ENCODE measurements around the gene CLASRP. TPM values are rescaled to one million over a fixed set of nuclear protein-coding genes. Genes with fewer than 3 reads are reported as not detected.

CLASRP gene
- total RNA-seq, 4 donors from 2014 or later, result 28.8 to 121 (median 91.5) TPM

- peak; percentile 55 to 59 for TF ChIP-seq POLR2A (IDR thresholded peaks at IDR 0.05)
- TF ChIP-seq, protein P1, sequence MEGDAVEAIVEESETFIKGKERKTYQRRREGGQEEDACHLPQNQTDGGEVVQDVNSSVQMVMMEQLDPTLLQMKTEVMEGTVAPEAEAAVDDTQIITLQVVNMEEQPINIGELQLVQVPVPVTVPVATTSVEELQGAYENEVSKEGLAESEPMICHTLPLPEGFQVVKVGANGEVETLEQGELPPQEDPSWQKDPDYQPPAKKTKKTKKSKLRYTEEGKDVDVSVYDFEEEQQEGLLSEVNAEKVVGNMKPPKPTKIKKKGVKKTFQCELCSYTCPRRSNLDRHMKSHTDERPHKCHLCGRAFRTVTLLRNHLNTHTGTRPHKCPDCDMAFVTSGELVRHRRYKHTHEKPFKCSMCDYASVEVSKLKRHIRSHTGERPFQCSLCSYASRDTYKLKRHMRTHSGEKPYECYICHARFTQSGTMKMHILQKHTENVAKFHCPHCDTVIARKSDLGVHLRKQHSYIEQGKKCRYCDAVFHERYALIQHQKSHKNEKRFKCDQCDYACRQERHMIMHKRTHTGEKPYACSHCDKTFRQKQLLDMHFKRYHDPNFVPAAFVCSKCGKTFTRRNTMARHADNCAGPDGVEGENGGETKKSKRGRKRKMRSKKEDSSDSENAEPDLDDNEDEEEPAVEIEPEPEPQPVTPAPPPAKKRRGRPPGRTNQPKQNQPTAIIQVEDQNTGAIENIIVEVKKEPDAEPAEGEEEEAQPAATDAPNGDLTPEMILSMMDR (IDR thresholded peaks at IDR 0.05 in 4 of 5, conservative IDR thresholded peaks at IDR 0.05 in 1 of 5), result no peak
- H3K9me3 ChIP-seq, result no peaks in the 10 kb centered on the region
- peak; percentile 89 to 91 for ATAC-seq
- H3K4me3 ChIP-seq, result peak overlapping the region; percentile 71 to 98 (median 84)
- peaks cover 0 to 8% of the 10 kb centered on the region in 2 donors for H3K36me3 ChIP-seq
- DNase-seq, result peak; percentile 97
- peak overlapping the region; percentile 90 to 96 (median 90) for H3K27ac ChIP-seq
- in situ Hi-C loops (cut with MboI; ENCODE audit: low sequenced_read_pairs in 4 of 4), result no loop called here
- intact Hi-C loops (cut with DNase I; ENCODE audit: low total_unique reads), result loop anchor here (5.0 to 10.0 kb wide), 3 partner anchors 161 to 344 kb away; partner anchors contain the start of genes BCL3, CKM and MARK4
- no peaks in the 10 kb centered on the region for H3K27me3 ChIP-seq
- H3K4me1 ChIP-seq, result peaks cover 36 to 38% of the 10 kb centered on the region in 2 donors
Observed at GRCh38 chr19:45091031-45091923, 52.4 kb downstream of the CLASRP start.

- TF ChIP-seq, protein P1 (IDR thresholded peaks at IDR 0.05 in 4 of 5, conservative IDR thresholded peaks at IDR 0.05 in 1 of 5), result peak; percentile 46 to 70 (median 59)
- peak; percentile 65 to 71 for TF ChIP-seq POLR2A (IDR thresholded peaks at IDR 0.05)
- in situ Hi-C loops (cut with MboI; ENCODE audit: low sequenced_read_pairs in 4 of 4) (no loop called here), intact Hi-C loops (cut with DNase I; ENCODE audit: low total_unique reads) (loop anchor here (1.0 to 10.0 kb wide), 5 partner anchors 14 to 346 kb away; partner anchors contain the start of genes BCL3, BLOC1S3, CKM and GEMIN7)
- DNase-seq (peak; percentile 91 to 93), ATAC-seq (peak; percentile 88 to 92)
- Histone ChIP-seq H3K4me1 (peaks cover 53 to 55% of the 10 kb centered on the region in 2 donors), H3K9me3 (no peaks in the 10 kb centered on the region), H3K4me3 (peak within 1 kb of the TSS; percentile 71 to 98 (median 84)), H3K27ac (peak within 1 kb of the TSS; percentile 90 to 96 (median 90)), H3K27me3 (no peaks in the 10 kb centered on the region), H3K36me3 (peaks cover 0 to 8% of the 10 kb centered on the region in 2 donors)
Observed at GRCh38 chr19:45092747-45093678, 54.2 kb downstream of the CLASRP start, which contains the start of gene PPP1R37. Gene PPP1R37, plus strand, starts transcription at chr19:45093179. Its CDS starts 147 bp downstream, at chr19:45093326.

DNA sequence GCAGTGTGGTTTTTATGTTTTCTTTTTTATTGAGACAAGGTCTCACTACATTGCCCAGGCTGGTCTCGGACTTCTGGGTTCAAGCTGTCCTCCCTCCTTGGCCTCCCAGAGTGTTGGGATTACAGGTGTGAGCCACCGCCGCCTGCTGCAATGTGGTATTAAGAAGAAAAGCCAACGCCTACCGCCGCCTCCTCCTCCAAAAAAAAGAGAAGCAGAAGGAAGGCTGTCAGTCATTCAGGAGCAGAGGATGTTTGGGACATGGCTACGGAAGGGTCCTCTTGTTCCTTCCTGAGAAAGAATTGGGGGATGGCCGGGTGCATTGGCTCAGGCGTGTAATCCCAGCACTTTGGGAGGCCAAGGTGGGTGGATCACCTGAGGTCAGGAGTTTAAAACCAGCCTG lies 55.3 kb downstream of the CLASRP start:
- TF ChIP-seq, protein P1 (IDR thresholded peaks at IDR 0.05 in 4 of 5, conservative IDR thresholded peaks at IDR 0.05 in 1 of 5), result no peak
- TF ChIP-seq POLR2A (IDR thresholded peaks at IDR 0.05), result no peak
- Histone ChIP-seq H3K4me3 (peak overlapping the region; percentile 71 to 98 (median 84)), H3K27me3 (no peaks in the 10 kb centered on the region), H3K4me1 (peaks cover 65 to 66% of the 10 kb centered on the region in 2 donors), H3K36me3 (peaks cover 0 to 8% of the 10 kb centered on the region in 2 donors), H3K27ac (peak overlapping the region in 1 of 4 donors; percentile 96), H3K9me3 (no peaks in the 10 kb centered on the region)
- DNase-seq (no peak), ATAC-seq (no peak)
- intact Hi-C loops (cut with DNase I; ENCODE audit: low total_unique reads), result loop anchor here (5.0 to 10.0 kb wide), 3 partner anchors 158 to 347 kb away; partner anchors contain the start of genes BCL3, CKM and MARK4
- in situ Hi-C loops (cut with MboI; ENCODE audit: low sequenced_read_pairs in 4 of 4), result no loop called here

DNA sequence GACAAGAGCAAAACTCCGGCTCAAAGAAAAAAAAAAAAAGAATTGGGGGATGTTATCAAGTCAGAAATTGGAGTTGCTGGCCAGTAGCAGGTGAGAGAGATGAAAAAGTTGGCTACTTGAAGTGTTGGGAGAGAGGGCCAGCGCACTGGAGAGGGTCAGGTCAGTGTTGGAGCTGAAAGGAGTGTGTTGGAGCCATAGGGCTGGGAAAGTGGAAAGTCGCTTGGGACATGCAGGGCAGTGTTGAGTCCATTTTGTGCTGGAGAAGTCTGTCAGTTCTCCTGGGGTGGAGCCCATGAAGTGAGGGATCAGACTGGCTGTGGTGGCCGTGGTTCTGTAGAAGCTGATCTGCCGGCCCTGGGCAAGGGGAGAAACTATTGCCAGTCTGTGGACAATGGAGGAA lies 55.9 kb downstream of the CLASRP start:
- intact Hi-C loops (cut with DNase I; ENCODE audit: low total_unique reads) (loop anchor here (5.0 to 10.0 kb wide), 3 partner anchors 158 to 347 kb away; partner anchors contain the start of genes BCL3, CKM and MARK4), in situ Hi-C loops (cut with MboI; ENCODE audit: low sequenced_read_pairs in 4 of 4) (no loop called here)
- no peak for ATAC-seq
- Histone ChIP-seq H3K27me3 (no peaks in the 10 kb centered on the region), H3K4me3 (peak overlapping the region in 2 of 4 donors; percentile 81 to 86), H3K36me3 (peaks cover 0 to 8% of the 10 kb centered on the region in 2 donors), H3K27ac (peak overlapping the region in 1 of 4 donors; percentile 96), H3K4me1 (peaks cover 70% of the 10 kb centered on the region in 2 donors), H3K9me3 (no peaks in the 10 kb centered on the region)
- DNase-seq, result no peak
- no peak for TF ChIP-seq POLR2A (IDR thresholded peaks at IDR 0.05)
- TF ChIP-seq, protein P1 (IDR thresholded peaks at IDR 0.05 in 4 of 5, conservative IDR thresholded peaks at IDR 0.05 in 1 of 5), result no peak

Measured in gastrocnemius medialis (tissue), 4 donors.